ENCODE measurements around the gene LAMB4. TPM values are rescaled to one million over a fixed set of nuclear protein-coding genes. Genes with fewer than 3 reads are reported as not detected.

The LAMB4 gene
- total and polyA plus RNA-seq, 2 of the 8 experiments (the other 6 are each of a cell fraction or from before 2014, with no cell fraction given), result not detected

- no peak for FAIRE-seq
- CTCF ChIA-PET (ENCODE audit: partially characterized antibody), result interaction anchor here (2.4 kb wide), 1 partner anchor 32 kb away, joined by 7 read pairs; no protein-coding TSS in a partner anchor
- POLR2A ChIA-PET (ENCODE audit: partially characterized antibody), result no interaction called here
- TF ChIP-seq NRF1 (IDR thresholded peaks at IDR 0.05; ENCODE audit: low read depth, low read length) (no peak), HDAC2 (IDR thresholded peaks at IDR 0.05; ENCODE audit: borderline replicate concordance in 1 of 2, low read depth in 2 of 2, low read length in 2 of 2) (no peak), CTCF (IDR thresholded peaks at IDR 0.05; ENCODE audit: control extremely low read depth in 1 of 3, insufficient read depth in 1 of 3, low read depth in 1 of 3, low read length in 3 of 3) (no peak), CBX8 (IDR thresholded peaks at IDR 0.05; ENCODE audit: borderline replicate concordance, low read depth, low read length) (no peak), KDM1A (IDR thresholded peaks at IDR 0.05; ENCODE audit: borderline replicate concordance, low read length) (no peak), SIX5 (IDR thresholded peaks at IDR 0.05; ENCODE audit: low read depth, low read length) (no peak), BACH1 (IDR thresholded peaks at IDR 0.05; ENCODE audit: low read length) (no peak), SRF (IDR thresholded peaks at IDR 0.05; ENCODE audit: low read depth, low read length) (no peak), KDM5A (IDR thresholded peaks at IDR 0.05; ENCODE audit: low read length) (no peak), HDAC6 (IDR thresholded peaks at IDR 0.05; ENCODE audit: low read depth, low read length) (no peak), ASH2L (IDR thresholded peaks at IDR 0.05; ENCODE audit: low read length) (no peak), TEAD4 (IDR thresholded peaks at IDR 0.05; ENCODE audit: low read depth, low read length) (no peak), SUZ12 (IDR thresholded peaks at IDR 0.05; ENCODE audit: low read length) (no peak), MAX (IDR thresholded peaks at IDR 0.05) (no peak)
These were observed 22.0 kb downstream of the LAMB4 start for GRCh38 chr7:108108131-108108530.

More at GRCh38 chr7:108108131-108108530, 22.0 kb downstream of the LAMB4 start:
- Histone ChIP-seq H2AFZ (ENCODE audit: low read length) (no peak overlapping the region), H3K9ac (replicated peaks in 1 of 4; ENCODE audit: extremely low read depth in 1 of 4, low read depth in 3 of 4, low read length in 3 of 4) (no peak overlapping the region), H2BK20ac (ENCODE audit: low read length) (no peak overlapping the region), H4K20me1 (replicated peaks in 1 of 2; ENCODE audit: control insufficient read depth in 1 of 2, insufficient read depth in 2 of 2, low read length in 2 of 2) (no peaks in the 10 kb centered on the region), H4K8ac (ENCODE audit: extremely low read depth, insufficient read depth, low read length) (no peak overlapping the region), H2AK5ac (ENCODE audit: low read depth, low read length) (no peak overlapping the region), H3K9me3 (ENCODE audit: insufficient read depth in 2 of 2, low read depth in 1 of 2, low read length in 1 of 2) (no peaks in the 10 kb centered on the region), H2BK5ac (ENCODE audit: low read depth, low read length) (no peak overlapping the region), H3K23me2 (ENCODE audit: low read depth, low read length) (no peaks in the 10 kb centered on the region), H3K4me1 (replicated peaks in 1 of 4; ENCODE audit: control insufficient read depth in 3 of 4, insufficient read depth in 4 of 4, low read length in 3 of 4) (no peaks in the 10 kb centered on the region), H3K18ac (ENCODE audit: extremely low read depth, low read length) (no peak overlapping the region), H3K56ac (replicated peaks; ENCODE audit: insufficient read length, low read depth, low read length) (no peak overlapping the region), H3K4me3 (ENCODE audit: extremely low read depth in 1 of 4, insufficient read depth in 2 of 4, low read depth in 3 of 4, low read length in 4 of 4) (no peak overlapping the region), H2BK12ac (ENCODE audit: low read depth, low read length) (no peak overlapping the region), H3K79me1 (ENCODE audit: low read depth, low read length) (no peaks in the 10 kb centered on the region), H3K79me2 (ENCODE audit: control insufficient read depth in 1 of 2, insufficient read depth in 2 of 2, low read length in 2 of 2) (no peaks in the 10 kb centered on the region), H3K36me3 (ENCODE audit: control insufficient read depth in 2 of 4, insufficient read depth in 4 of 4, low read length in 3 of 4) (no peaks in the 10 kb centered on the region), H2BK15ac (ENCODE audit: low read length) (no peak overlapping the region), H3K4ac (replicated peaks; ENCODE audit: insufficient read length, low read depth, low read length) (no peak overlapping the region), H4K91ac (replicated peaks; ENCODE audit: insufficient read length, low read length) (no peak overlapping the region), H3K14ac (ENCODE audit: insufficient read length) (no peak overlapping the region), H2BK120ac (replicated peaks; ENCODE audit: low read depth, low read length) (no peak overlapping the region), H3K23ac (ENCODE audit: insufficient read length) (no peak overlapping the region), H3K27ac (ENCODE audit: low read depth, low read length) (no peak overlapping the region), H3K27me3 (replicated peaks in 1 of 4; ENCODE audit: control insufficient read depth in 3 of 4, extremely low read depth in 1 of 4, insufficient read depth in 3 of 4, low read length in 3 of 4) (no peaks in the 10 kb centered on the region), H3K4me2 (ENCODE audit: insufficient read depth in 1 of 2, low read depth in 2 of 2, low read length in 2 of 2) (no peak overlapping the region), H4K5ac (ENCODE audit: insufficient read length, low read depth, low read length) (no peak overlapping the region)
- DNase-seq (ENCODE audit: low read depth in 1 of 2, low spot score in 2 of 2), result no peak

Measured in H1 (cell line).